PC-3 (cell line): ENCODE results near the gene WNK2. TPM values are rescaled to one million over a fixed set of nuclear protein-coding genes. Genes with fewer than 3 reads are reported as not detected.

ENCODE experiments used
- ATAC-seq: fragments of 200-7000 bp; cut with Tn5 transposase; 2 replicates; pipeline ENCODE4 v1.9.1; 2020; ENCODE audit warnings: mild to moderate bottlenecking, moderate library complexity
- BruUV-seq: library from RNA; stranded (reverse); fragments of 400-500 nt; replicated peaks from 2 replicates; lab custom pipeline; 2021; lab: Mats Ljungman, UMichigan
- CTCF ChIA-PET: fragments of 300-600 bp; sonication (Branson Sonifier 250); formaldehyde crosslinking; loops from one replicate; lab custom pipeline; 2022; ENCODE audit warnings: antibody characterized with exemption; lab: Charles Lee
- POLR2A ChIA-PET: fragments of 300-600 bp; sonication (Branson Sonifier 250); formaldehyde crosslinking; loops from one replicate; lab custom pipeline; 2022; ENCODE audit warnings: antibody characterized with exemption; ENCODE audit not compliant: unreplicated experiment; lab: Charles Lee
- DNase-seq: peaks from one replicate; pipeline ENCODE4 v3.0.0-alpha.2; 2015
- H2AFZ ChIP-seq: fragments of 300-600 bp; sonication (generic); 2 replicates; pipeline ENCODE4 v1.6.0; 2016; ENCODE audit warnings: antibody characterized with exemption, low read length
- H3F3A ChIP-seq: fragments of 300-600 bp; sonication (generic); one replicate; pipeline ENCODE4 v1.6.0; 2017; ENCODE audit warnings: antibody characterized with exemption, low read length, control low read depth, mild to moderate bottlenecking; ENCODE audit not compliant: unreplicated experiment
- H3K27ac ChIP-seq: fragments of 300-600 bp; sonication (generic); 2 replicates; pipeline ENCODE4 v1.5.1; 2016; ENCODE audit warnings: mild to moderate bottlenecking, low read length
- H3K27me3 ChIP-seq: fragments of 300-600 bp; sonication (generic); 2 replicates; pipeline ENCODE4 v1.6.1; 2016; ENCODE audit warnings: low read length, mixed read lengths
- H3K36me3 ChIP-seq: fragments of 300-600 bp; sonication (generic); 2 replicates; pipeline ENCODE4 v1.6.1; 2016; ENCODE audit warnings: low read depth, mixed run types, low read length, mixed read lengths
- H3K4me1 ChIP-seq: fragments of 300-600 bp; sonication (generic); 2 replicates; pipeline ENCODE4 v1.5.1; 2016; ENCODE audit warnings: low read length; ENCODE audit not compliant: insufficient read depth
- H3K4me2 ChIP-seq: fragments of 300-600 bp; sonication (generic); 2 replicates; pipeline ENCODE4 v1.6.0; 2016; ENCODE audit warnings: low read length
- H3K4me3 ChIP-seq: fragments of 300-600 bp; sonication (generic); 2 replicates; pipeline ENCODE4 v1.5.1; 2016; ENCODE audit warnings: mild to moderate bottlenecking, low read length, mixed read lengths
- H3K79me2 ChIP-seq: fragments of 300-600 bp; sonication (generic); 2 replicates; pipeline ENCODE4 v1.6.1; 2017; ENCODE audit warnings: low read length, mixed read lengths
- H3K9ac ChIP-seq: fragments of 300-600 bp; sonication (generic); 2 replicates; pipeline ENCODE4 v1.6.0; 2016; ENCODE audit warnings: mild to moderate bottlenecking, low read length
- H3K9me2 ChIP-seq: fragments of 300-600 bp; sonication (generic); replicated peaks from 2 replicates; pipeline ENCODE4 v1.6.1; 2016; ENCODE audit warnings: mixed run types, low read length, mixed read lengths
- H3K9me3 ChIP-seq: fragments of 300-600 bp; sonication (generic); 2 replicates; pipeline ENCODE4 v1.6.1; 2016; ENCODE audit warnings: low read length, mixed read lengths
- H4K20me1 ChIP-seq: fragments of 300-600 bp; sonication (generic); 2 replicates; pipeline ENCODE4 v1.6.1; 2016; ENCODE audit warnings: low read length, mixed read lengths
- CTCF ChIP-seq: fragments of 300-600 bp; sonication (generic); conservative IDR thresholded peaks from 2 replicates; pipeline ENCODE4 v1.5.1; 2017; ENCODE audit warnings: antibody characterized with exemption, low read depth, mild to moderate bottlenecking, low read length
- EZH2 ChIP-seq: fragments of 300-600 bp; sonication (generic); IDR thresholded peaks from one replicate; pipeline ENCODE4 v1.6.1; 2017; ENCODE audit warnings: antibody characterized with exemption, mild to moderate bottlenecking, low read length; ENCODE audit not compliant: unreplicated experiment
- EZH2phosphoT487 ChIP-seq: fragments of 300-600 bp; sonication (generic); IDR thresholded peaks from 2 replicates; pipeline ENCODE4 v1.6.1; 2018; ENCODE audit warnings: mild to moderate bottlenecking, antibody characterized with exemption, low read length, borderline replicate concordance
- intact Hi-C: fragments of 100-400 bp; cut with micrococcal nuclease; formaldehyde crosslinking; loops from 2 replicates; pipeline ENCODE4 v1.9.0; 2023
- total RNA-seq: library from RNA; depleted of rRNA; stranded (reverse); fragments of >200 nt; gene quantifications from 2 replicates; pipeline ENCODE4 v1.2.3, GENCODE V29; 2014

The WNK2 gene
- total RNA-seq, 1 experiment from 2014 or later: 11.7 TPM

- H3K4me3 ChIP-seq: no peak overlapping the region
- H3K9me2 ChIP-seq: no peaks in the 10 kb centered on the region
- ChIA-PET POLR2A (no interaction called here), CTCF (no interaction called here)
- H3K79me2 ChIP-seq: 0 out of 2 replicates have a peak, but pooled peaks cover 24% of the 10 kb centered on the region
- H3K4me2 ChIP-seq: no peak overlapping the region
- H3K9me3 ChIP-seq: no peaks in the 10 kb centered on the region
- H3K4me1 ChIP-seq: no peaks in the 10 kb centered on the region
- no peak for TF ChIP-seq EZH2phosphoT487
- TF ChIP-seq CTCF: no peak
- TF ChIP-seq EZH2: no peak
- H3F3A ChIP-seq: no peaks in the 10 kb centered on the region
- H3K36me3 ChIP-seq: no peaks in the 10 kb centered on the region
- DNase-seq (no peak), ATAC-seq (no peak)
- BruUV-seq: no TSS peak
- intact Hi-C loops: no loop called here
- H3K27ac ChIP-seq: no peak overlapping the region
- no peak overlapping the region for H2AFZ ChIP-seq
- no peaks in the 10 kb centered on the region for H3K27me3 ChIP-seq
- H3K9ac ChIP-seq: no peak overlapping the region
- no peaks in the 10 kb centered on the region for H4K20me1 ChIP-seq
These were observed 27.2 kb downstream of the WNK2 start for GRCh38 chr9:93210974-93211653.

- DNase-seq: no peak
- no peak for ATAC-seq
- no TSS peak for BruUV-seq
- TF ChIP-seq EZH2phosphoT487 (no peak), EZH2 (no peak), CTCF (no peak)
- POLR2A ChIA-PET: no interaction called here
- H3K27ac ChIP-seq: no peak overlapping the region
- H3F3A ChIP-seq: no peaks in the 10 kb centered on the region
- H4K20me1 ChIP-seq: no peaks in the 10 kb centered on the region
- H3K9ac ChIP-seq: no peak overlapping the region
- no peak overlapping the region for H3K4me3 ChIP-seq
- no peaks in the 10 kb centered on the region for H3K9me3 ChIP-seq
- CTCF ChIA-PET: no interaction called here
- H3K9me2 ChIP-seq: no peaks in the 10 kb centered on the region
- H3K4me1 ChIP-seq: no peaks in the 10 kb centered on the region
- intact Hi-C loops: no loop called here
- H3K4me2 ChIP-seq: no peak overlapping the region
- no peak overlapping the region for H2AFZ ChIP-seq
- 0 out of 2 replicates have a peak, but pooled peaks cover 25% of the 10 kb centered on the region for H3K79me2 ChIP-seq
- no peaks in the 10 kb centered on the region for H3K27me3 ChIP-seq
- H3K36me3 ChIP-seq: no peaks in the 10 kb centered on the region
These were observed 27.7 kb downstream of the WNK2 start for GRCh38 chr9:93211654-93212001.

- H3K27me3 ChIP-seq: no peaks in the 10 kb centered on the region
- no peak overlapping the region for H3K9ac ChIP-seq
- intact Hi-C loops: no loop called here
- no peak overlapping the region for H2AFZ ChIP-seq
- ChIA-PET POLR2A (no interaction called here), CTCF (no interaction called here)
- no peak overlapping the region for H3K4me3 ChIP-seq
- H3K9me2 ChIP-seq: no peaks in the 10 kb centered on the region
- ATAC-seq (no peak), DNase-seq (no peak)
- H3F3A ChIP-seq: no peaks in the 10 kb centered on the region
- H3K27ac ChIP-seq: no peak overlapping the region
- BruUV-seq: no TSS peak
- H4K20me1 ChIP-seq: no peaks in the 10 kb centered on the region
- TF ChIP-seq CTCF (no peak), EZH2 (no peak), EZH2phosphoT487 (no peak)
- no peaks in the 10 kb centered on the region for H3K9me3 ChIP-seq
- no peaks in the 10 kb centered on the region for H3K4me1 ChIP-seq
- no peak overlapping the region for H3K4me2 ChIP-seq
- H3K36me3 ChIP-seq: no peaks in the 10 kb centered on the region
- H3K79me2 ChIP-seq: 0 out of 2 replicates have a peak, but pooled peaks cover 28% of the 10 kb centered on the region
These were observed 28.5 kb downstream of the WNK2 start for GRCh38 chr9:93212409-93212808.
